Liver (tissue), 3 donors: ENCODE data around the gene NEXMIF.

ENCODE experiments used
- RAD21 ChIP-seq, 2 donors: IDR thresholded peaks; 2 replicates each; pipeline ENCODE4 v1.6.1; 2016; ENCODE audit warnings: antibody characterized with exemption in 2 of 2, mild to moderate bottlenecking in 2 of 2
- TF ChIP-seq, protein P1 (sequence below): fragments of 150-350 bp; IDR thresholded peaks from 2 replicates; pipeline ENCODE4 v1.5.1; 2017; ENCODE audit warnings: improper control_type of control experiment, low read depth, low read length; ENCODE audit not compliant: missing input control
- TF ChIP-seq, protein P2 (sequence below): IDR thresholded peaks from 2 replicates; pipeline ENCODE4 v1.6.1; 2016; ENCODE audit warnings: antibody characterized with exemption, mild to moderate bottlenecking
- donor health status: healthy.
- donor health status: healthy.

DNA sequence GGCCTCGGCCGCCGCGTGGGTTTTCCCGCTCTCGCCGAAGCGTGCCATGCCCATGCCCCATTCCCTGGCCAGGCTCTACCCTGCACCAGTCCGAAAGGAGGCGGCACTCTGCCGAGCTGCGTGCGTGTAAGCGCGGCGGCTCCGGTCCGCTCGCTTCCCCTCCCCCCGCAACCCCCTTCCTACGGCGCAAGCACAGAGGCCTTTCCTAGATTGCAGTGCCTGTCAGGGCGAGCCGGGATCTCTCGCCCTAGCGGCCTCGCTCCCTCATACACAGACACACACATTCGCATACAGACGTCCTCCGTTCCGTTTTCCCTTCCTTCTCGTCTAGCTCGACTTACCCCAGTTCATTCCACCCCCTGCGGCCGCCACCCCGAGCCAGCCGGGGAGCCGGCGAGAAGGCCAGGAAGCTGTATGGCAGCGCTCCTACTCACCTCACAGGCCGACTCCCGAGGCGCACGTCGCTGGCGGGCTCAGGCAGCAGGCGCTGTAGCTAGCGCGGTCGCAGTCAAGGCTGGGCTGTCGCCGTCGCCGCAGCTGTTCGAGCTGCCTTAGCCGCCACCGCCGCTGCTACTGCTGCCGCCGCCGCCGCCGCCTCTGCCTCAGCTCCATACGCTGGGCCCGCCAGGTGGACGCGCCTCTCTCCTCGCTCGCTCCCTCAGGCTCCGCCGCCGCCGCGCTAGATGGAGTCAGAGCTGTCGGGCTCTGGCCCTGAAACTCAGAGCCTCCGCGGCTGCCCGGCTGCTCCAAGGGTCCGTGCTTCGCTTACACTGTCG, 615 bp downstream of the NEXMIF start:
- TF ChIP-seq, protein P1, sequence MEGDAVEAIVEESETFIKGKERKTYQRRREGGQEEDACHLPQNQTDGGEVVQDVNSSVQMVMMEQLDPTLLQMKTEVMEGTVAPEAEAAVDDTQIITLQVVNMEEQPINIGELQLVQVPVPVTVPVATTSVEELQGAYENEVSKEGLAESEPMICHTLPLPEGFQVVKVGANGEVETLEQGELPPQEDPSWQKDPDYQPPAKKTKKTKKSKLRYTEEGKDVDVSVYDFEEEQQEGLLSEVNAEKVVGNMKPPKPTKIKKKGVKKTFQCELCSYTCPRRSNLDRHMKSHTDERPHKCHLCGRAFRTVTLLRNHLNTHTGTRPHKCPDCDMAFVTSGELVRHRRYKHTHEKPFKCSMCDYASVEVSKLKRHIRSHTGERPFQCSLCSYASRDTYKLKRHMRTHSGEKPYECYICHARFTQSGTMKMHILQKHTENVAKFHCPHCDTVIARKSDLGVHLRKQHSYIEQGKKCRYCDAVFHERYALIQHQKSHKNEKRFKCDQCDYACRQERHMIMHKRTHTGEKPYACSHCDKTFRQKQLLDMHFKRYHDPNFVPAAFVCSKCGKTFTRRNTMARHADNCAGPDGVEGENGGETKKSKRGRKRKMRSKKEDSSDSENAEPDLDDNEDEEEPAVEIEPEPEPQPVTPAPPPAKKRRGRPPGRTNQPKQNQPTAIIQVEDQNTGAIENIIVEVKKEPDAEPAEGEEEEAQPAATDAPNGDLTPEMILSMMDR: no peak
- TF ChIP-seq, protein P2, sequence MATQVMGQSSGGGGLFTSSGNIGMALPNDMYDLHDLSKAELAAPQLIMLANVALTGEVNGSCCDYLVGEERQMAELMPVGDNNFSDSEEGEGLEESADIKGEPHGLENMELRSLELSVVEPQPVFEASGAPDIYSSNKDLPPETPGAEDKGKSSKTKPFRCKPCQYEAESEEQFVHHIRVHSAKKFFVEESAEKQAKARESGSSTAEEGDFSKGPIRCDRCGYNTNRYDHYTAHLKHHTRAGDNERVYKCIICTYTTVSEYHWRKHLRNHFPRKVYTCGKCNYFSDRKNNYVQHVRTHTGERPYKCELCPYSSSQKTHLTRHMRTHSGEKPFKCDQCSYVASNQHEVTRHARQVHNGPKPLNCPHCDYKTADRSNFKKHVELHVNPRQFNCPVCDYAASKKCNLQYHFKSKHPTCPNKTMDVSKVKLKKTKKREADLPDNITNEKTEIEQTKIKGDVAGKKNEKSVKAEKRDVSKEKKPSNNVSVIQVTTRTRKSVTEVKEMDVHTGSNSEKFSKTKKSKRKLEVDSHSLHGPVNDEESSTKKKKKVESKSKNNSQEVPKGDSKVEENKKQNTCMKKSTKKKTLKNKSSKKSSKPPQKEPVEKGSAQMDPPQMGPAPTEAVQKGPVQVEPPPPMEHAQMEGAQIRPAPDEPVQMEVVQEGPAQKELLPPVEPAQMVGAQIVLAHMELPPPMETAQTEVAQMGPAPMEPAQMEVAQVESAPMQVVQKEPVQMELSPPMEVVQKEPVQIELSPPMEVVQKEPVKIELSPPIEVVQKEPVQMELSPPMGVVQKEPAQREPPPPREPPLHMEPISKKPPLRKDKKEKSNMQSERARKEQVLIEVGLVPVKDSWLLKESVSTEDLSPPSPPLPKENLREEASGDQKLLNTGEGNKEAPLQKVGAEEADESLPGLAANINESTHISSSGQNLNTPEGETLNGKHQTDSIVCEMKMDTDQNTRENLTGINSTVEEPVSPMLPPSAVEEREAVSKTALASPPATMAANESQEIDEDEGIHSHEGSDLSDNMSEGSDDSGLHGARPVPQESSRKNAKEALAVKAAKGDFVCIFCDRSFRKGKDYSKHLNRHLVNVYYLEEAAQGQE: no peak
- no peak for TF ChIP-seq RAD21 (IDR thresholded peaks at IDR 0.05)
